ENCODE measurements around the gene CHM.

DNA sequence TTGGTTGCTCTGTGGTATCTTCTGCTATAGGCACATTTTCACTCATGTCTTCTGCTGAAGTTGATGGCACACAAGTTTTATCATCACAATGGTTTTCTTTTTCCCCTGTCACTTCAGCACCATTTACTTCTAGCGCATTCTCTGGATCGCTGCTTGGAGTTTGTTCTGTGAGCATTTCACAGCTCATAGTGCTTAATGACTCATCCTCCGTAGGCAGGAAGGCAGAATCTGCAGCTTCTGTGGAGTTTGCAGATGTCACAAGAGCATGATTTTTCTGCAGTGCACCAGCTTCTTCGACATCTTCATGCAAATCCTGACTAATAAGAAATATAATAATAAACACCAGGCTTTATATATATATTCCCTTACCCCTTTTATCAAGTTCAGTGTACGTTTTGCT is 83.6 kb downstream of the CHM start:
- TF ChIP-seq, protein P1, sequence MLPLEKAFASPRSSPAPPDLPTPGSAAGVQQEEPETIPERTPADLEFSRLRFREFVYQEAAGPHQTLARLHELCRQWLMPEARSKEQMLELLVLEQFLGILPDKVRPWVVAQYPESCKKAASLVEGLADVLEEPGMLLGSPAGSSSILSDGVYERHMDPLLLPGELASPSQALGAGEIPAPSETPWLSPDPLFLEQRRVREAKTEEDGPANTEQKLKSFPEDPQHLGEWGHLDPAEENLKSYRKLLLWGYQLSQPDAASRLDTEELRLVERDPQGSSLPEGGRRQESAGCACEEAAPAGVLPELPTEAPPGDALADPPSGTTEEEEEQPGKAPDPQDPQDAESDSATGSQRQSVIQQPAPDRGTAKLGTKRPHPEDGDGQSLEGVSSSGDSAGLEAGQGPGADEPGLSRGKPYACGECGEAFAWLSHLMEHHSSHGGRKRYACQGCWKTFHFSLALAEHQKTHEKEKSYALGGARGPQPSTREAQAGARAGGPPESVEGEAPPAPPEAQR (CRISPR knock-in tag; IDR thresholded peaks at IDR 0.05) = no peak
- TF ChIP-seq CREM (CRISPR knock-in tag; IDR thresholded peaks at IDR 0.05) = no peak
- TF ChIP-seq, protein P2, sequence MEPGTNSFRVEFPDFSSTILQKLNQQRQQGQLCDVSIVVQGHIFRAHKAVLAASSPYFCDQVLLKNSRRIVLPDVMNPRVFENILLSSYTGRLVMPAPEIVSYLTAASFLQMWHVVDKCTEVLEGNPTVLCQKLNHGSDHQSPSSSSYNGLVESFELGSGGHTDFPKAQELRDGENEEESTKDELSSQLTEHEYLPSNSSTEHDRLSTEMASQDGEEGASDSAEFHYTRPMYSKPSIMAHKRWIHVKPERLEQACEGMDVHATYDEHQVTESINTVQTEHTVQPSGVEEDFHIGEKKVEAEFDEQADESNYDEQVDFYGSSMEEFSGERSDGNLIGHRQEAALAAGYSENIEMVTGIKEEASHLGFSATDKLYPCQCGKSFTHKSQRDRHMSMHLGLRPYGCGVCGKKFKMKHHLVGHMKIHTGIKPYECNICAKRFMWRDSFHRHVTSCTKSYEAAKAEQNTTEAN (CRISPR knock-in tag; IDR thresholded peaks at IDR 0.05) = no peak
- TF ChIP-seq, protein P3, sequence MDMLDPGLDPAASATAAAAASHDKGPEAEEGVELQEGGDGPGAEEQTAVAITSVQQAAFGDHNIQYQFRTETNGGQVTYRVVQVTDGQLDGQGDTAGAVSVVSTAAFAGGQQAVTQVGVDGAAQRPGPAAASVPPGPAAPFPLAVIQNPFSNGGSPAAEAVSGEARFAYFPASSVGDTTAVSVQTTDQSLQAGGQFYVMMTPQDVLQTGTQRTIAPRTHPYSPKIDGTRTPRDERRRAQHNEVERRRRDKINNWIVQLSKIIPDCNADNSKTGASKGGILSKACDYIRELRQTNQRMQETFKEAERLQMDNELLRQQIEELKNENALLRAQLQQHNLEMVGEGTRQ (CRISPR knock-in tag; IDR thresholded peaks at IDR 0.05) = no peak

Measured in WTC11 (cell line).